KMS-11 (cell line): Measurements from ENCODE around the gene RPTN.

Experiments
- H2AFZ ChIP-seq: fragments of 200-600 bp; sonication (generic); 2 replicates; pipeline ENCODE4 v1.6.1; 2016; ENCODE audit warnings: antibody characterized with exemption, mixed run types, low read depth
- H3K27ac ChIP-seq: fragments of 200-600 bp; sonication (generic); 2 replicates; pipeline ENCODE4 v1.6.1; 2016; ENCODE audit warnings: mild to moderate bottlenecking, mixed run types
- H3K27me3 ChIP-seq: fragments of 200-600 bp; sonication (generic); 2 replicates; pipeline ENCODE4 v1.6.1; 2017; ENCODE audit warnings: mild to moderate bottlenecking, low read depth, mixed run types, moderate library complexity; ENCODE audit not compliant: insufficient read depth
- H3K36me3 ChIP-seq: fragments of 200-600 bp; sonication (generic); 2 replicates; pipeline ENCODE4 v1.6.1; 2017; ENCODE audit warnings: mild to moderate bottlenecking, mixed run types; ENCODE audit not compliant: insufficient read depth
- H3K4me1 ChIP-seq: fragments of 200-600 bp; sonication (generic); 2 replicates; pipeline ENCODE4 v1.6.1; 2016; ENCODE audit warnings: mild to moderate bottlenecking, low read depth, mixed run types; ENCODE audit not compliant: poor library complexity, severe bottlenecking
- H3K4me2 ChIP-seq: fragments of 200-600 bp; sonication (generic); 2 replicates; pipeline ENCODE4 v1.7.0; 2016; ENCODE audit warnings: mild to moderate bottlenecking, mixed run types
- H3K4me3 ChIP-seq: fragments of 200-600 bp; sonication (generic); IDR thresholded peaks from 2 replicates; pipeline ENCODE4 v1.6.1; 2017; ENCODE audit warnings: low read depth, low read length, mixed read lengths; ENCODE audit not compliant: insufficient read depth
- H3K79me2 ChIP-seq: fragments of 200-600 bp; sonication (generic); 2 replicates; pipeline ENCODE4 v1.6.1; 2016; ENCODE audit warnings: low read depth, mixed run types; ENCODE audit not compliant: insufficient read depth
- H3K9ac ChIP-seq: fragments of 200-600 bp; sonication (generic); 2 replicates; pipeline ENCODE4 v1.6.1; 2016; ENCODE audit warnings: mild to moderate bottlenecking, mixed run types
- H4K20me1 ChIP-seq: fragments of 200-600 bp; sonication (generic); 2 replicates; pipeline ENCODE4 v1.6.1; 2016; ENCODE audit warnings: mild to moderate bottlenecking, mixed run types; ENCODE audit not compliant: insufficient read depth
- CTCF ChIP-seq: fragments of 200-600 bp; sonication (generic); conservative IDR thresholded peaks from 2 replicates; pipeline ENCODE4 v1.6.1; 2017; ENCODE audit warnings: low read depth, mild to moderate bottlenecking, antibody characterized with exemption, low read length, moderate library complexity, mixed read lengths

Gene RPTN

DNA sequence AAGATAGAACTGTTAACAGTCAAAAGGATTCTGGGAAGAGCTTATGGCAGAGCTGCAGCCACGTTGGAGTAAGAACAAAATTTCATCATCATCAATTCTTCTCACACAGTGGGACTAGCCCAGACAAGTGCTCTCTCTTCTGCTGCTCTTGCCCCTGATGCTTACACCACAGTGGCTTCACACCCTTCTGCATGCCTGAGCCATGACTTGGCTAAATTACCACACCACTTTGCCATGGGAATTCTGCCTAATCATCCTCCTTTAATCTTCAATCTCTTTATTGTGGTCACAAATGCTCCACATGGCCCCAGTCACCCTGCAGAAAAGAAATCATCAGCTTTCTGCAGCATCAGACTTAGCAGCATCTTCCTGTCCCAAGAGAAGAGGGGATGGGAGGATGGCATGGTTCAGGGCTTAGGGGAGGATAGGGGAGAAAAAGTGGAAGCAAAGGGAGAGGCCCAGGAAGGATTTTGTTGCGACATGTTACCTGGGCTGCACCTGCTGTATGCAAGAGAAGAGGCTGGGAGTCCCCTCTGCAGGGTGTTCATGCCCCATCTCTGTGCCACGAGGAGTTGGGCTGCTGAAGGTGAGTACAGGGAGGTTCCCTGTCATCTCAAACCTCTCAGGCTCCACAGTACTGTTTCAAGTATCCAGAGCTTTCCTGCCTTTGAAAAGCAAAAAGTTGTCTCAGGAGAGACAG lies 9.0 kb upstream of the RPTN start:
- peaks cover 40% of the 10 kb centered on the region for H3K4me1 ChIP-seq
- H3K36me3 ChIP-seq: no peaks in the 10 kb centered on the region
- no peak for TF ChIP-seq CTCF
- no peak overlapping the region for H3K4me2 ChIP-seq
- no peak overlapping the region for H3K27ac ChIP-seq
- no peaks in the 10 kb centered on the region for H3K79me2 ChIP-seq
- no peak overlapping the region for H3K4me3 ChIP-seq
- H4K20me1 ChIP-seq: no peaks in the 10 kb centered on the region
- no peak overlapping the region for H2AFZ ChIP-seq
- H3K9ac ChIP-seq: no peak overlapping the region
- no peaks in the 10 kb centered on the region for H3K27me3 ChIP-seq

GRCh38 chr1:152166966-152167365 lies 7.9 kb upstream of the RPTN start:
- Histone ChIP-seq H3K4me2 (no peak overlapping the region), H3K79me2 (no peaks in the 10 kb centered on the region), H3K4me3 (no peak overlapping the region), H4K20me1 (no peaks in the 10 kb centered on the region), H3K4me1 (peaks cover 40% of the 10 kb centered on the region), H3K36me3 (no peaks in the 10 kb centered on the region), H3K27me3 (no peaks in the 10 kb centered on the region), H3K27ac (no peak overlapping the region), H3K9ac (no peak overlapping the region), H2AFZ (no peak overlapping the region)
- no peak for TF ChIP-seq CTCF

GRCh38 chr1:152165286-152166077 lies 6.5 kb upstream of the RPTN start:
- Histone ChIP-seq H3K27ac (no peak overlapping the region), H3K36me3 (no peaks in the 10 kb centered on the region), H3K4me1 (peaks cover 34% of the 10 kb centered on the region), H3K9ac (no peak overlapping the region), H3K27me3 (no peaks in the 10 kb centered on the region), H3K4me3 (no peak overlapping the region), H3K79me2 (no peaks in the 10 kb centered on the region), H4K20me1 (no peaks in the 10 kb centered on the region), H2AFZ (peak overlapping the region; percentile 2; the same call in 1 of the 2 replicates), H3K4me2 (no peak overlapping the region)
- TF ChIP-seq CTCF: no peak

DNA sequence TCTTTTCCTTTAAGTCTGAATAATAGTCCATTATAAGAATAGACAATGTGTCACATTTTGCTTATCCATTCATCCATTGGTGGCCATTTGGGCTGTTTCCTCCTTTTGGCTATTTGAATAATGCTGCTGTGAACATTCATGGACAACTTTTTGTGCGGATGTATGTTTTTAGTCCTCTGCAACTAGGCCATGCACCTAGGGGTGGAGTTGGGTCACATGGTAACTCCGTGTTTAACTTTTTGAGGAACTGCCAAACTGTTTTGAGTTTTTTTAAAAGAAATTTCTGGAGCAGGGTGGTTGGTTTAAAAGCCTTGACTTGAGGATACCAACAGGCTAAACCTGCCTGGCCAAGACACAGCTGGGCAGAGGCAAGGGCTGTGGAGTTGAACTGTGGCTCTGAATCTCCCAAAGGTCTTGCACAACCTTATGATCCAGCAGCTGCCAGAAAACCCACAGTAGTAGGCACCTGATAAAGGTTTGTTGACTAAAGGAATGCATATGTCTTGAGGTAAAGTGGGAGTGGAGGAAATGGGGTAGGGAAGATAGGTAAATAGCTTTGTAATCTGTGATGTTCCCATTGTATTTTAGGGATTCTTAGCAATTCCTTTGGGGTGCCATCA lies 5.6 kb upstream of the RPTN start:
- TF ChIP-seq CTCF: no peak
- Histone ChIP-seq H3K4me2 (no peak overlapping the region), H3K27me3 (no peaks in the 10 kb centered on the region), H3K4me3 (no peak overlapping the region), H3K9ac (no peak overlapping the region), H3K36me3 (no peaks in the 10 kb centered on the region), H3K27ac (no peak overlapping the region), H4K20me1 (no peaks in the 10 kb centered on the region), H2AFZ (no peak overlapping the region), H3K79me2 (no peaks in the 10 kb centered on the region), H3K4me1 (peaks cover 25% of the 10 kb centered on the region)
